Neural progenitor cell (in vitro differentiated cells): ENCODE results near the gene NEO1.

Source experiments
- CTCF ChIP-seq: fragments of 200-600 bp; sonication (generic); IDR thresholded peaks from 2 replicates; pipeline ENCODE4 v1.5.1; 2017; ENCODE audit warnings: antibody characterized with exemption, mild to moderate bottlenecking
- EZH2 ChIP-seq: fragments of 200-600 bp; sonication (generic); IDR thresholded peaks from 2 replicates; pipeline ENCODE4 v1.6.1; 2017; ENCODE audit warnings: antibody characterized with exemption, mild to moderate bottlenecking, moderate library complexity

DNA sequence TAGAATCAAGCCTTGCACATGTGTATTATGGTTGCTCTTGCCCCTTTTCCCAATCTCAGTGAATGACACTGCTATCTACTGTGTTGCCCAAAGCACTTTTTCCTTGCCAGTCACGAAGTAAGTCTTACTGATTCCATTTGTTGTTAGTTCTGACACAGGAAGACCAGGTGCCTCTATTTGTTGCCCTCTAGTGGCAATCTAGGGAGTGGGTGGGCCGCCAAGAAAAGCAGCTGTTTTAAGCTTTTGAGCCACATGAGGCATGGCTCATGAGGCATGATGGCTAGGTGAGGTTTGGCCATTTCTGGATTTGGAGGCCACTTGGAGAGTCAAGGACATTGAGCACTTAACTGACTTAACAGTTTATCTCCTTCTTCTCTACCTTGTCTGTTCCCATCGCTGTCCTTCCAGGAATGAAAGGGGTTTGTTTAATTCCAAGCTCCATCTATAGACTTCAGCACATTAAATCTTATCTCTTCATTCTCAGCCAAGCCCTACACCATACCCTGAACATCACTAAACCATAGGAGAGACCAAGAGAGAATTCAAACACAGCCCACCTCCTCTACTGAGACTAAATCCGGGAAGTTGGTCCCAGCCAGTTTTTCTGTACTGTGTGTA is 213.4 kb downstream of the NEO1 start:
- TF ChIP-seq CTCF (peak; percentile 81), EZH2 (no peak)
